Measurements from ENCODE around the gene CCDC6. TPM values are rescaled to one million over a fixed set of nuclear protein-coding genes. Genes with fewer than 3 reads are reported as not detected.

CCDC6 gene
- total RNA-seq, 2 experiments from 2014 or later, result 9.5 to 25.4 TPM

DNA sequence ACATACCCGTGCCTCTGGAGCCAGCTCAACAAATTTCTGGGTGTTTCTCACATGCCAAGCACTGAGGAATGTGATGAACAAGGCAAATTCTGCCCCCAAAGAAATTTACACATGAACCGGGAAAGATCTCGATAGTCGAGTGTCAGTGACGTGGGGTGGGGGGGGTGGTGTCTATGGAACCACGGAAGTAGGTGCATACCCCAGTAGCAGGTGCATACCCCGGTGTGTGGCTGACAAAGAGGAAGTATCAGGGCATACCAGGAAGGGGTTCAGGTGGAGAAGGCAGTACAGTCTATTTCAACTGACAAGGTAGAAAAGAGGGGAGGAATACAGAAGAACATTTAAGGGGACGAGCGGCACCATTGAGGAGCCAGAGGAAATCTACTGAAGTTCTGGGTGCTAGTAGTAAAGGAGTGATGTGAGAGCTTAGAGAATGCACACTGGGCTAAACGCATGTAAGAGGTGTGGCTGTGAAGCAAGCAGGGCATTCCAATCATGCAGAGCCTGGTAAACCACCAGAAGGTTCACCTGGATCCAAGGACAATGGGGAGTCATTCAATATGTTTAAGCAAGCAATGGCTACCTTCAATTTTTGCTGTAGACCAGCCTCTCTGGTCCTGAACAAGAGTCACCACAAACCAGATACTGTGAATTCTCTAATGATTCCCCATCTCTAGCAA lies 6.2 kb downstream of the CCDC6 start:
- intact Hi-C loops (cut with micrococcal nuclease; ENCODE audit: unreplicated experiment), result loop anchor here (10.0 kb wide), 2 partner anchors 305 to 1635 kb away; partner anchors contain the start of genes CISD1 and IPMK
- Histone ChIP-seq H3K9me2 (ENCODE audit: insufficient read depth, low read length) (no peaks in the 10 kb centered on the region), H3K27ac (ENCODE audit: low read depth, low read length, poor library complexity, severe bottlenecking) (no peak overlapping the region), H3K4me2 (ENCODE audit: low read length) (peak overlapping the region; percentile 38), H3K4me1 (ENCODE audit: insufficient read depth, low read length, poor library complexity, severe bottlenecking) (peaks cover 41% of the 10 kb centered on the region), H3K9me3 (ENCODE audit: low read length) (no peaks in the 10 kb centered on the region), H3K79me2 (ENCODE audit: insufficient read depth, low read depth, low read length) (peaks cover 78% of the 10 kb centered on the region; the same call in 1 of the 2 replicates), H4K20me1 (ENCODE audit: insufficient read depth, low read length) (peaks cover 41% of the 10 kb centered on the region), H2AFZ (ENCODE audit: low read length) (no peak overlapping the region), H3K36me3 (ENCODE audit: insufficient read depth, low read length) (peaks cover 20% of the 10 kb centered on the region; the same call in 1 of the 2 replicates), H3K4me3 (ENCODE audit: low read depth, low read length, poor library complexity, severe bottlenecking) (peak overlapping the region; percentile 12)
- ChIA-PET POLR2A (interaction anchor here (0.6 to 0.7 kb wide), 2 partner anchors 12 to 40 kb away, joined by 3 to 4 read pairs; no protein-coding TSS in a partner anchor), CTCF (ENCODE audit: unreplicated experiment) (no interaction called here)
- DNase-seq (ENCODE audit: low spot score), result peak; percentile 56
- TF ChIP-seq EZH2phosphoT487 (IDR thresholded peaks at IDR 0.05; ENCODE audit: borderline replicate concordance, low read depth, low read length), result no peak
- TF ChIP-seq, protein P1, sequence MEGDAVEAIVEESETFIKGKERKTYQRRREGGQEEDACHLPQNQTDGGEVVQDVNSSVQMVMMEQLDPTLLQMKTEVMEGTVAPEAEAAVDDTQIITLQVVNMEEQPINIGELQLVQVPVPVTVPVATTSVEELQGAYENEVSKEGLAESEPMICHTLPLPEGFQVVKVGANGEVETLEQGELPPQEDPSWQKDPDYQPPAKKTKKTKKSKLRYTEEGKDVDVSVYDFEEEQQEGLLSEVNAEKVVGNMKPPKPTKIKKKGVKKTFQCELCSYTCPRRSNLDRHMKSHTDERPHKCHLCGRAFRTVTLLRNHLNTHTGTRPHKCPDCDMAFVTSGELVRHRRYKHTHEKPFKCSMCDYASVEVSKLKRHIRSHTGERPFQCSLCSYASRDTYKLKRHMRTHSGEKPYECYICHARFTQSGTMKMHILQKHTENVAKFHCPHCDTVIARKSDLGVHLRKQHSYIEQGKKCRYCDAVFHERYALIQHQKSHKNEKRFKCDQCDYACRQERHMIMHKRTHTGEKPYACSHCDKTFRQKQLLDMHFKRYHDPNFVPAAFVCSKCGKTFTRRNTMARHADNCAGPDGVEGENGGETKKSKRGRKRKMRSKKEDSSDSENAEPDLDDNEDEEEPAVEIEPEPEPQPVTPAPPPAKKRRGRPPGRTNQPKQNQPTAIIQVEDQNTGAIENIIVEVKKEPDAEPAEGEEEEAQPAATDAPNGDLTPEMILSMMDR (conservative IDR thresholded peaks at IDR 0.05; ENCODE audit: low read length), result no peak
- no TSS peak for BruUV-seq (replicated peaks)

DNA sequence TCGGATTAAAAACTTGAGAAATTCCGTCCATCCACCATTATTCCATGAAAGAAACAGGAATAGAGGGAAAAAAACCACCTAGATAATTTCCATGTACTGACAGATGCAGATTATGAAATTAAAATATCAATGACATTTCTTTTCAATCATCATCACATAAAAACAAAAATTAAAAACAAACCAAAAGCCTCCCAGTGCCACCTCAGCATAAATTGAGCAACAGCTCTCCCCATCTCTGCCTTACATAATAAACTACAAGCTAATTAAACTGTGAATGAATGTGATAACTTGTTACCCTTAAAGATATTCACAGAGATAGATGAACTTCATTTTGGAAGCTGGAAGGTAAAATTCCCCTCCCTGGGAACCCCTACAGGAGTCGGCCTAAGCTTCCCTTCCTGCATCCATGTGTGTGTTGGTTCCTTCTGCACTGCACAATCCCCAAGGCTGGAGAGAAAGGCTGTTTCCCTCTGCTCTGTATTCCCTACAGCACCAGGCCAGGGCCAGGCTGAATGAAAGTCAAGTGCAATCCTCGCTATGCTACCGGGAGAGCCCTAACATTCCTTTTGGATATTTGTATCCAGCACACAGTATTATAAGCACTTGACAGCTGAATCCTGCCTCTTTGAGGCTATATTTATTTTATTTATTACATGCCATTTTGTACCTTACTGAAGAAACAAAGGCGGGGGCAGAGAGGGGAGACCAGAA lies 8.1 kb downstream of the CCDC6 start:
- H2AFZ ChIP-seq (ENCODE audit: low read length), result no peak overlapping the region
- no TSS peak for BruUV-seq (replicated peaks)
- H3K4me1 ChIP-seq (ENCODE audit: insufficient read depth, low read length, poor library complexity, severe bottlenecking), result peaks cover 26% of the 10 kb centered on the region
- peaks cover 17% of the 10 kb centered on the region; the same call in 1 of the 2 replicates for H3K36me3 ChIP-seq (ENCODE audit: insufficient read depth, low read length)
- intact Hi-C loops (cut with micrococcal nuclease; ENCODE audit: unreplicated experiment), result no loop called here
- no peak overlapping the region for H3K4me2 ChIP-seq (ENCODE audit: low read length)
- H4K20me1 ChIP-seq (ENCODE audit: insufficient read depth, low read length), result peaks cover 41% of the 10 kb centered on the region
- no peak overlapping the region for H3K27ac ChIP-seq (ENCODE audit: low read depth, low read length, poor library complexity, severe bottlenecking)
- no peak for DNase-seq (ENCODE audit: low spot score)
- H3K79me2 ChIP-seq (ENCODE audit: insufficient read depth, low read depth, low read length), result peaks cover 59% of the 10 kb centered on the region; the same call in 1 of the 2 replicates
- CTCF ChIA-PET (ENCODE audit: unreplicated experiment), result no interaction called here
- no peaks in the 10 kb centered on the region for H3K9me3 ChIP-seq (ENCODE audit: low read length)
- no peak for TF ChIP-seq EZH2phosphoT487 (IDR thresholded peaks at IDR 0.05; ENCODE audit: borderline replicate concordance, low read depth, low read length)
- TF ChIP-seq, protein P1 (conservative IDR thresholded peaks at IDR 0.05; ENCODE audit: low read length), result no peak
- H3K4me3 ChIP-seq (ENCODE audit: low read depth, low read length, poor library complexity, severe bottlenecking), result no peak overlapping the region
- no peaks in the 10 kb centered on the region for H3K9me2 ChIP-seq (ENCODE audit: insufficient read depth, low read length)
- POLR2A ChIA-PET, result interaction anchor here (1.1 kb wide), 1 partner anchor 26 kb away, joined by 3 read pairs; no protein-coding TSS in a partner anchor

Data from OCI-LY7 (cell line).